ENCODE data around the gene RXRA.

DNA sequence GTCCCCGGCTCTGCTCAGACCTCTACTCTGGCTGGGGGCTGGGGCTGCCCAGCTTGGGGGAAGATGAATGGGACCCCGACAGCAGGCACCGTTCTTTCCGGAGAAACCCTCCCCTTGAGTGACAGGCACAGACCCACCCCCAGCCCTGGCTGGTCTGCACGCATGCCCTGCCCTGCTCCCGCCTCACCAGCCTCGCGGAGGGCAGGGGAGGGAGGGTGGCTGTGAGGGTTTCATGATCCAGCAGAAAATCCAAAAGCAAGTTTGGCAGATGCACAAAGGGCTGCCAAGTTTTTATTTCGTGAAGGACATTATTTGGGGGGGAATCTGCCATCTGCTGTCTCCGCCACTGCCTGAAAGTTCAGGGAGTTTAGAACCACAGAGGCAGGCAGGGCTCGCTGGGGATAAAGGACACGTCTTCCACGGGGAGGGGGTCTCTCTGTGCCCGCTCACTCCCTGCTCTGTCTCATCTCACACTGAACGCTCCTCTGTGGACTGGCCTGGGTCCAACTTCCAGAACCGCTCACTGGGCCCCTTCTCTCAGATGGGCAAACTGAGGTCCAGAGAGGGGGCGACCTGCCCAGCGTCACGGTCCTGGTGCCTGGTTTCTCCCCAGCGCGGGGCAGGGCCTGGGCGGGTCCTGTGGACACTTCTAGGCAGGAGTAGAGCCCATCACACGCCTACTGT lies 92.9 kb downstream of the RXRA start:
- TF ChIP-seq, protein P1, sequence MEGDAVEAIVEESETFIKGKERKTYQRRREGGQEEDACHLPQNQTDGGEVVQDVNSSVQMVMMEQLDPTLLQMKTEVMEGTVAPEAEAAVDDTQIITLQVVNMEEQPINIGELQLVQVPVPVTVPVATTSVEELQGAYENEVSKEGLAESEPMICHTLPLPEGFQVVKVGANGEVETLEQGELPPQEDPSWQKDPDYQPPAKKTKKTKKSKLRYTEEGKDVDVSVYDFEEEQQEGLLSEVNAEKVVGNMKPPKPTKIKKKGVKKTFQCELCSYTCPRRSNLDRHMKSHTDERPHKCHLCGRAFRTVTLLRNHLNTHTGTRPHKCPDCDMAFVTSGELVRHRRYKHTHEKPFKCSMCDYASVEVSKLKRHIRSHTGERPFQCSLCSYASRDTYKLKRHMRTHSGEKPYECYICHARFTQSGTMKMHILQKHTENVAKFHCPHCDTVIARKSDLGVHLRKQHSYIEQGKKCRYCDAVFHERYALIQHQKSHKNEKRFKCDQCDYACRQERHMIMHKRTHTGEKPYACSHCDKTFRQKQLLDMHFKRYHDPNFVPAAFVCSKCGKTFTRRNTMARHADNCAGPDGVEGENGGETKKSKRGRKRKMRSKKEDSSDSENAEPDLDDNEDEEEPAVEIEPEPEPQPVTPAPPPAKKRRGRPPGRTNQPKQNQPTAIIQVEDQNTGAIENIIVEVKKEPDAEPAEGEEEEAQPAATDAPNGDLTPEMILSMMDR (IDR thresholded peaks at IDR 0.05; ENCODE audit: insufficient read depth, low read length), result no peak
- TF ChIP-seq, protein P2, sequence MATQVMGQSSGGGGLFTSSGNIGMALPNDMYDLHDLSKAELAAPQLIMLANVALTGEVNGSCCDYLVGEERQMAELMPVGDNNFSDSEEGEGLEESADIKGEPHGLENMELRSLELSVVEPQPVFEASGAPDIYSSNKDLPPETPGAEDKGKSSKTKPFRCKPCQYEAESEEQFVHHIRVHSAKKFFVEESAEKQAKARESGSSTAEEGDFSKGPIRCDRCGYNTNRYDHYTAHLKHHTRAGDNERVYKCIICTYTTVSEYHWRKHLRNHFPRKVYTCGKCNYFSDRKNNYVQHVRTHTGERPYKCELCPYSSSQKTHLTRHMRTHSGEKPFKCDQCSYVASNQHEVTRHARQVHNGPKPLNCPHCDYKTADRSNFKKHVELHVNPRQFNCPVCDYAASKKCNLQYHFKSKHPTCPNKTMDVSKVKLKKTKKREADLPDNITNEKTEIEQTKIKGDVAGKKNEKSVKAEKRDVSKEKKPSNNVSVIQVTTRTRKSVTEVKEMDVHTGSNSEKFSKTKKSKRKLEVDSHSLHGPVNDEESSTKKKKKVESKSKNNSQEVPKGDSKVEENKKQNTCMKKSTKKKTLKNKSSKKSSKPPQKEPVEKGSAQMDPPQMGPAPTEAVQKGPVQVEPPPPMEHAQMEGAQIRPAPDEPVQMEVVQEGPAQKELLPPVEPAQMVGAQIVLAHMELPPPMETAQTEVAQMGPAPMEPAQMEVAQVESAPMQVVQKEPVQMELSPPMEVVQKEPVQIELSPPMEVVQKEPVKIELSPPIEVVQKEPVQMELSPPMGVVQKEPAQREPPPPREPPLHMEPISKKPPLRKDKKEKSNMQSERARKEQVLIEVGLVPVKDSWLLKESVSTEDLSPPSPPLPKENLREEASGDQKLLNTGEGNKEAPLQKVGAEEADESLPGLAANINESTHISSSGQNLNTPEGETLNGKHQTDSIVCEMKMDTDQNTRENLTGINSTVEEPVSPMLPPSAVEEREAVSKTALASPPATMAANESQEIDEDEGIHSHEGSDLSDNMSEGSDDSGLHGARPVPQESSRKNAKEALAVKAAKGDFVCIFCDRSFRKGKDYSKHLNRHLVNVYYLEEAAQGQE (IDR thresholded peaks at IDR 0.05; ENCODE audit: insufficient replicate concordance, low read depth), result no peak
- no peak for TF ChIP-seq POLR2AphosphoS5 (IDR thresholded peaks at IDR 0.05; ENCODE audit: low read depth)
